NT2/D1 (cell line): Measurements from ENCODE around the gene GPC6.

Source experiments
- SUZ12 ChIP-seq: IDR thresholded peaks from 2 replicates; pipeline ENCODE4 v1.6.1; 2011; ENCODE audit not compliant: insufficient read length, insufficient read depth; ENCODE audit errors: extremely low read depth
- YY1 ChIP-seq: IDR thresholded peaks from 2 replicates; pipeline ENCODE4 v1.6.1; 2011; ENCODE audit not compliant: insufficient read length, insufficient read depth
- ZNF274 ChIP-seq: IDR thresholded peaks from 2 replicates; pipeline ENCODE4 v1.6.1; 2011; ENCODE audit warnings: mild to moderate bottlenecking, low read depth, low read length

GRCh38 chr13:93878675-93879074 is 652.1 kb downstream of the GPC6 start:
- TF ChIP-seq YY1 (no peak), ZNF274 (no peak), SUZ12 (no peak)
